Measurements from ENCODE around the gene PIPOX.
"Not testable (repeated sequence)": the region's sequence is repeated elsewhere in the genome, so short reads cannot be mapped to it uniquely, and the experiment has no call there.

Gene PIPOX

DNA sequence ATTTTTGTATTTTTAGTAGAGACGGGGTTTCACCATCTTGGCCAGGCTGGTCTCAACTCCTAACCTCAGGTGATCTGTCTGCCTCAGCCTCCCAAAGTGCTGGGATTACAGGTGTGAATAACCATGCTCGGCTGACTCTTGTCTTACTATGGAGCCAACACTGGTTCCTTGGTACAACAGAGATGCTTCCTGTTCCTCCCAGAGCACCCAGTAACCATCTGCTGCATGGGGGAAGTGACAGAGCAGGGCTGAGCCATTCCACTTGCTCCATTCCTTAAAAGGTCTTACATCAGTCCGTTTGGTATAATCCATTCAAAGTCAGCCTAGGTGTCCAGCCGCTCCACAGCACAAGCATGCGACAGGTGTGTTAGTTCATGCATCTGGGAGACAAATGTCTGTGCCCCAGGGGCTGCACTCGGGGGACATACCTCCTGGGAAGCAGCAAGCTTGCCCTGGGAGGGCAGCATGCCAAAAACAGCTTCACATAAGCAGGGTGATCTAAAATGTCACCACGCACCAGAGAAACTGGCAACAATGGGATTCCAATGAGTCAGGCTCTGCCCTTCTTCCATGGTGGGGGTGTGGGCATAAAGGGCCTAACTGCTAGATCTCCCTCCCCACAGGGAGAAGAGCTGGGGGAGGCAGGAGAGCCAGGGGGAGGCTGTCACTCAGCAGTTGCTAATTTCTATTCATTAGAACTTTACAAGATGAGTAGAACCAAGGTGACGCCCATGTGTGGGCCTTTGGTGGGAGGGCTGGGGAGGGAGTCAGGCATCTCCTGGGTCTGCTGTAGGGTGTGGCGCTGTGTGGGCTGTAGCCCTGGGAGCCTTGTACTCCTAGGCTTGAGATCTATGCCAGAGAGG is 35.5 kb downstream of the PIPOX start:
- FAIRE-seq = no peak

GRCh38 chr17:29079433-29079832 is 36.5 kb downstream of the PIPOX start:
- no peak for FAIRE-seq

GRCh38 chr17:29079887-29080286 is 36.9 kb downstream of the PIPOX start:
- no peak for FAIRE-seq

GRCh38 chr17:29080323-29080722 is 37.4 kb downstream of the PIPOX start:
- FAIRE-seq = no peak

- FAIRE-seq = no peak
Measured at GRCh38 chr17:29080965-29081364, 38.0 kb downstream of the PIPOX start.

DNA sequence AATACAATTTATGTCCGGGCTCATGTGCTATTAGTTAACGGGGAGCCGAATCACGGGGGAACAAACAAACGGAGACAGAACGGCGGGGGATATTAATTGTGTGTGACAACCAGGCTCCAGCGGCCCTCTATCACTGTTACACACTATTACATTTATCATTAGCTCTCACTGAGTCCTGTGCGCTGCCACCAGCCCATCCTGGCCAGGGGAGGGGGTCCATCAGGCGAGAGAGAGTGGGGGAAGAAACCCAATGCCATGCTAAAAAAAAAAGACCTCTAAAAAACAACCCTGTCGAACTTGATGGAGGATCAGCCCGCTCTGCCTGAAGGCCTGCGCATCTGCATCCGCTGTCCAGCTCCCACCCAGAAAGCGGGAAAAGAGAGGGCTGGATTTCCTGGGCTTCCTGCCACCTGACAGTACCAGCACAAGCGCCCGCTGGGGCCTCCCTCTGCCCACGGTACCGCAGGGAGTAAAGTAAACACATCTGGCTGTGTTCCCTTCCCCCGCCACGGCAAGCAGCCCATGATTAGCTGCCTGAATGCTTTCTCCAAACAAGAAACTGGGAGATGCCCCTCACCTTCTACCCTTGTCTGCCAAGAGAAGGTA is 41.7 kb downstream of the PIPOX start:
- FAIRE-seq = no peak

- FAIRE-seq = no peak
Measured at GRCh38 chr17:29085223-29085622, 42.3 kb downstream of the PIPOX start.

DNA sequence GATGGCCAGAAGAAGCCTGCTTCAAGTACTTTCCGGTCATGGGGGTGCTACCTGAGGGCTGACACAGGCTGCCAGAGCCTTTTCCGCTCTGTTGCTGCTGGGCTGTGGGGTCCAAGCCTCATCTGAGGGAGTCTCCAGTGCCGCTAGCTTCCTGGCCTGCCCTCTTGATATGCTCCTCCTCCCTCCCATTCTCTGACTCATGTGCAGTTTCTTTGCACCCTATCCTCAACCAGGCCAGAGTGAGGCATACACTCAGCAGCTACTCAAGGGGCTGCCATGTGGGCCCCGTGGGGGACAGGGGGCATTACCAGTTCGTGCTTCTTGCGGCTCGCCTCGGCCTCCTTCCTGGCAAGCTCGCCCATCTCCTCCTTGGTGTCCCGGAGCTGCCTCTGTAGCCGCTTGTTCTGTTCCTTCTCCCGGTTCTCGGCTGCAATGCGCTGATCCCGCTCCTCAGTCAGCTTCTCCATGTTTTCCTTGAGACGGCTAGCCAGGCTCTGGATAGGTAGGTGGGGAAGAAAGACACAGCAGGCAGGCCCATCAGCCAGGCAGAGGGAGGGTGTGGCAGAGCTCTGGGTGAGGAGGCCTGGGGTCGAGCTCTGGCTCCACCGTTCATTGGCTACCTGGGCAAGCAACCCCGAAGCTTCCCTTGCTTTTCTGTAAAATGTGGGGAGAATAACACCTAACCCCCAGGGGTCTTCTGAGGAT is 43.8 kb downstream of the PIPOX start:
- no peak for FAIRE-seq

- FAIRE-seq = not testable (repeated sequence)
Measured at GRCh38 chr17:29088782-29089181, 45.8 kb downstream of the PIPOX start.

- no peak for FAIRE-seq
Measured at GRCh38 chr17:29089601-29090044, 46.7 kb downstream of the PIPOX start.

- no peak for FAIRE-seq
Measured at GRCh38 chr17:29090108-29090507, 47.2 kb downstream of the PIPOX start.

DNA sequence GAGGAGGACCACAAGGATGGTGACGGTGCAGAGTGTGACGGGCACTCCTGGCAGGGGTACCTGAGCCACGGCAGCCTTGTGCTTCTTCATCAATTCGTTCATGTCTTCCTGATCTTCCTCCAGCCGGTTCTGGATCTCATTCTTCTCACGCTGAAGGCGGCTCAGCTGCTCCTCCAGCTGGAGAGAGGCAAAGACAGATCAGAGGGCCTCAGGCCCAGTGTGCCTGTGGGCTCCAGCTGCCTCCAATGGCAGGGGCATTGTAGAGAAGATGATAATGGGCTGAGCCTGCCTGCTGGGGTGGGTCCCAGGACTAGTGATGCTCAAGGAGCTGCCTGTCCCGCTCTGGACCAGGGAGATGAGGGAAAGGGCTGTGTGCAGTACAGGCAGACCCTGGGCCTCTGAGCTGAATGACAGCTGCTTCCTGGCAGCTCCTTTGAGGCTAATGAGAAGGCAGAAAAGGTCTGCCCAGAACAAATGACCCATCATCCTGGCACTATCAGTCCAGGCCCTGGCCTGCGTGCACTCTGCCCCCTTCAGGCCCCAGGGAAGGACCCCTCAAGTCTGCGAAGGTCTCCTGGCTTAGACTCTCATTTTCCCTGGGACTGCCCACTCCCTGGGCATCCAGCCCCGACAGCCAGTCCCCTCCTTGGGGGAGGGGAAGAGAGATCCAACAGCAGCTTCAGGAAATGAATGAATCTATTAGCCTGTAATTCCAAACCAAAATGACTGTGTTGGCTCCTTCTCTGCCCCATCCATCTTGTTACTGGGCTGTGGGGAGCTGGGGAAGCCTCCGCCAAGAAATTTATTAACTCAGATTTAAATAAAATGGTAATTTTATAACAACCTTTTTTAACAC is 48.0 kb downstream of the PIPOX start:
- FAIRE-seq = no peak

DNA sequence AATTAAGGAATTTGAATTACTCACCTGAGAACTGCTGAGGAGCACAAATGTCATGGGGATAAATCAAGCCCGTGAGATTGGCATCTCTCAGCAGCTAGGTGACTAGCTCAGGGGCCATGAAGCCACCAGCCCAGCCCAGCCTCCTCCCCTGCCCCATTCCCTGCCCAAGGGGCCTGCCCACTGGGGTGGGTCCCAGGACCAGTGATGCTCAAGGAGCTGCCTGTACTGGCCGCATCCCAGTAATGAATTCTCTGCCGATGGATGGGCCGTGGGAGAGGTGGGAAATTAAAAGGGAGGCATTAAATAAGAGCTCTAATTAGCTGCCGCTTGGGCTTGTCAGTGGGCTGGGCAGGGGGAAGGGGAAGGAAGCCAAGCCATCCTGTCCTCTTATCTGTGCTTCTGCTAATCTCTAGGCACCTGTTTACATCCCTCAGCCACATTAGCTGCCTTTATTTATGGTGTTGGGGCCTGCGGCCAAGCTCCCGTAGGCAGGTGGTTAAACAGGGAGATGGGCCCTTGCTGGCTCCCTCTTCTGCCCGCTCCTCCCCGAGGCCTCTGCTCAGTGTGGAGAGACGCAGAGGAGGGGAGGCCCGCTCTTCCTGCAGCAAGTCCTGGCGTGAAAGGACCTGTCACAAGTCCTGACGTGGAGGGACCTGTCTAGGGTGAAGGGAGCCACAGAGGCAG is 48.8 kb downstream of the PIPOX start:
- FAIRE-seq = no peak

DNA sequence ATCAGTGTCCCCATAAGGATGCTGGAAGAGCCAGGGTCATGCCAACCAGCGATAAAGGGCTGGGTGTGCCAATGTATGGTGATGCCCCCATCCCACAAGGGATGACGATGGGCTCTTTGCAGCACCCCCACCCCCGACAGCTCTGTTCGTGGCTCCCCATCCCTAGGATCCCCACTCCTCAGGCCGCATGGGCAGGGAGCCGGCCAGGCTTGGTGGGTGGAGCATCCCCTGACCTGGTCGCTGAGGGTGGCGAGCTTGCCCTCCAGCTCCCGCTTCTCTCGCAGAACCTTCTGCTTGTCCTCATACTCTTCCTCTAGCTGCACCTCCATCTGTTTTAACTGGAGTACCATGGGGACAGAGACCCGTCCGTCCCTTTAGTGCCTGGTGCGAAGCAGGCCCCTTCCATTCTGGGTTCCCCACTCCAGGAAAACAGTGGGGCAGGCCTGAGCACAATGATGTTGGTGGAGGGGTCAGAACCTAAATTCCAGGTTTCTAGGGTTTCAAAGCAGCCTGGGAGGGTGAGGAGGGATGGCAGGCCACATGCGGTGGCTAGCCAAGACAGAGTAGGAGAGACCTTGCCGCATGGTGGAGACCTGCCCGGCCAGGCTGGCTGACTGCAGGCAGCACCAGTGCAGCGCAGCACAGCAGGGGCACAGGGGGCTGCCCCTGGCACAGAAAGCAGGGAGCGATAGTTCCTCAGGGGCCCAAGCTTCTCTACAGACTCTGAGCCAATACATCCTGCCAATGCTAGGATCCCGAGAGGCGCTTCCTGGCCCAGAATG is 50.3 kb downstream of the PIPOX start:
- no peak for FAIRE-seq

DNA sequence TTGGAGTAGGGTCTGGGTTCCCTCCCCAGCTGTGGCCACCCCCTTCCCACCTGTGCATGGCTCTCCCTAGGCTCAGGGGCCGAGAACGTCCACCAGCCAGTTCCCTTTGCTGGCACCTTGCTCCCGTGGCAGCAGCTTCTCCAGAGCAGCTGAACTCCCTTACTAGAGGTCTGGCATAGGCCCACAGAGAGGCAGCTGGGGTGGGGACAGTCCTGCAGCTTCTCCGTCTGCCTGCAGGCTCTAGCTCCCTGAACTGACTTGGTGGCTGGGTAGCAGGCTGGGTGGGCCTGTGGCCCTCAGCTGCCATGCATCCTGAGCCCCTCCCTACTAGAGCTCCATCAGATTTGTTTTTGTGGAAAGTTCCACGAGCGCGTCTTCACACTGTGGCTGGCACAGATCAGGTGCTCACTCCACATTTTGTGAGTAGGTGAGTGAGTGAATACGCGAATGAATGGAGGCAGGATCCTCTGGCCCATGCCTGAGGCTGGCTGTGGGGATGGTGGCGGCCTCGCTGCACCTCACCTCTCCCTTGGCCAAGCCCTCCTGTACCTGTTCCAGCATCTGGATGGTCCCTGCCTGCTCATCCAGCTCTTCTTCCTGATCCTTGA is 51.3 kb downstream of the PIPOX start:
- no peak for FAIRE-seq

GRCh38 chr17:29095439-29095838 is 52.5 kb downstream of the PIPOX start:
- no peak for FAIRE-seq

- FAIRE-seq = no peak
Measured at GRCh38 chr17:29096094-29096493, 53.2 kb downstream of the PIPOX start.

DNA sequence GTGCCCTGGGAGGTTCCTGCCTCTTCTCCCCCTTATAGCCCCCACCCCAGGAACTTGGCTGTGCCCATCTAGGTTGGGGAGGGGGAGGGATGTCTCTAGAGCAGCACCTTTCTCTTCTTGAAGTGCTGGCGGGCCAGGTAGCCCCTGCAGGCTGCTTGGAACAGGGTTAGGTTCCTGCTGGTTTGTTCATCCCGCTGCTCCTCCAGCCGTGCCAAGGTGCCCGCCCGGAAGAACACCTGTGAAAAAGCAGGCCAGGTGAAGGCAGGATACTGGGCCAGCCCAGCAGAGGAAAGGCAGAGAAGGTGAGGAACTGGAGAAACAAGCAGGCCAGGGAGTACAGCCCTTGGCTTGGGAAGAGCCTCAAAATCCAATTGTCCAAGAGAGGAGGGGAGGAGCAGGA is 56.6 kb downstream of the PIPOX start:
- FAIRE-seq = no peak

DNA sequence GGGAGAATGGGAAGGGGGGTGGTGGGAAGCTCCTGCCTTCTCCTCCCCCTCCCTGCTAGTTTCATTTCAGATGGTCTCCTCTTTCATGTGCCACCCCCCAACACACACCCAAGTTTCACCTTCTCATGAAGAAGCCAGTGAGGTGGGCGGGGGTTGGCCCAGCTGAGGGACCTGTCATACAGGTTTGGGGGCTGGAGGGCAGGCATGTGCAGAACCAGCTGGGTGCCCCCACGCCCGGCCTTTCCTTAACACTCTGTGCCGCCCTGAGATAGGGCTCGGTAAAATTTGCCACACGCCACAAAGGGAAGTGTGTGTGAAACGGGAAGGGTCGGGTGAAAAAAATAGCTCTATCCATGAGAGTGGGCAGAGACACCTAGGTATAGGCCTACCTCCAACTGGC is 57.4 kb downstream of the PIPOX start:
- FAIRE-seq = no peak

DNA sequence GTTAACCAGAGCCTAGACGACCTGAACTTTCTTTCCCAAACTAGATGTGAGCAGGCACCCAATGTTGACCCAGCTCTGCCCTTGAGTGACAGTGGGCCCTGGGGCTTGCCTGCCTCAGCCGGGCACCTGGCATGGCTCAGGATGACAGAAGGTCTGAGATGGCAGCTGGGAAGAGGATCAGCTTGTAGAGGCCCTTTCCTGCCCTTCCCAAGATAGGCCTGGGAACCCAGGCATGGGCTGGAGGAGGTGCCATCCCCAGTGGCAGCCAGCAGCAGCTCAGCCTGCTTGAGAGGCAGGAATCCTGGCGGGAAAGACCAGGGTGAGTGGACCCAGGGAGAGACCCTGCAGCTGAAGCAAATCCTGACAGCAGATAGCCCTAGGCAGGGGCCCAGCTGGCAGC is 59.1 kb downstream of the PIPOX start:
- FAIRE-seq = no peak

DNA sequence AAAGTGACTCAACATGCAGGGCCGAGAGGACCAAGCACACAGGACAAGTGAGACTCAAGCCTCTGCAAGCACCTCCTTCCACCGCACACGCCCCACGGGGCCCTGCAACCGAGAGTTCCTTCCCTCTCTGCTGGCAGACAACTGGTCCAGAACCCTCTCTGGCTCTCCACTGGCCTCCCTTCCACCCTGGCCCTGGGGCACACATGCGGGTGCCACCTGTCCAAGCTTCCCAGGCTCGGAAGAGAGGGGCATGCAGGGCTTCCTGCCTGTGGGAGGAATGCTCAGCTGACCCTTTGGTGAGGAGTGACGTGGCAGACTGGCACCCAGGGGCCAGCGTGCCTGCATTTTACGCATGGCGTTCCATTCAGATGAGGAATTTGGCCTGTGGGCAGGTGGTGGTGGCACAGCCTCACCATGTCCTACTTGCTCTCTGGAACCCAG is 59.8 kb downstream of the PIPOX start:
- no peak for FAIRE-seq
